Tibial artery (tissue), 4 donors: ENCODE results near the gene CD200R1.

Experiments used
- DNase-seq, 2 donors: peaks; one replicate each; pipeline ENCODE4 v3.0.0-alpha.2; 2019
- H3K27ac ChIP-seq, 2 donors: fragments of 200-600 bp; sonication (generic) in 1 of 2; 1 replicate in 1 of 2; 2 replicates in 1 of 2; pipeline ENCODE4 v1.5.1; 2018 to 2019; ENCODE audit warnings: mild to moderate bottlenecking in 1 of 2
- H3K27me3 ChIP-seq, 2 donors: fragments of 200-600 bp; sonication (generic) in 1 of 2; one replicate each; pipeline versions ENCODE4 v1.5.1 to v1.6.0; 2016 to 2019
- H3K36me3 ChIP-seq, 3 donors: fragments of 200-600 bp; sonication (generic) in 2 of 3; one replicate each; pipeline ENCODE4 v1.5.1; 2016 to 2019; ENCODE audit warnings: mild to moderate bottlenecking in 2 of 3
- H3K4me1 ChIP-seq, 4 donors: fragments of 200-600 bp; sonication (generic) in 2 of 4; 1 replicate in 3 of 4; 2 replicates in 1 of 4; pipeline ENCODE4 v1.5.1; 2016 to 2019
- H3K4me3 ChIP-seq, 2 donors: fragments of 200-600 bp; sonication (generic) in 1 of 2; 1 replicate in 1 of 2; 2 replicates in 1 of 2; pipeline ENCODE4 v1.5.1; 2018 to 2019; ENCODE audit warnings: mild to moderate bottlenecking in 2 of 2
- H3K9me3 ChIP-seq, 3 donors: fragments of 200-600 bp; sonication (generic) in 1 of 3; one replicate each; pipeline ENCODE4 v1.5.1; 2016 to 2019
- intact Hi-C: fragments of 100-400 bp; cut with DNase I; formaldehyde crosslinking; loops from one replicate; pipeline ENCODE4 v1.15.0; 2023; ENCODE audit warnings: low total_unique reads
- TF ChIP-seq, protein P1 (sequence below), 2 experiments: fragments of 200-600 bp in 1 of 2; fragments of 450-650 bp in 1 of 2; IDR thresholded peaks; one replicate each; pipeline ENCODE4 v1.5.1; 2017 to 2019; ENCODE audit warnings: antibody characterized with exemption in 2 of 2, mild to moderate bottlenecking in 1 of 2, moderate library complexity in 1 of 2

The CD200R1 gene

DNA sequence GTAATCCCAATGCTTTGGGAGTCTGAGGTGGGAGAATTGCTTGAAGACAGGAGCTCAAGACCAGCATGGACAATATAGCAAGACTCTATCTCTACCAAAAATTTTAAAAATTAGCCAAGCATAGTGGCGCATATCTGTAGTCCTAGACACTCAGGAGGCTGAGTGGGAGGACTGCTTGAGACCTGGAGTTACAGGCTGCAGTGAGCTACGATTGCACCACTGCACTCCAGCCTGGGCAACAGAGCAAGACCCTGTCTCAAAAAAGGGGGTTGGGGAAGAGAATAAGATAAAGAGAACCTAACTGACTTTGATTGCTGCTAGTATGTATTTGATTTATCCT, 755 bp downstream of the CD200R1 start:
- intact Hi-C loops: no loop called here
- no peaks in the 10 kb centered on the region for H3K9me3 ChIP-seq
- H3K36me3 ChIP-seq: no peaks in the 10 kb centered on the region
- H3K27me3 ChIP-seq: no peaks in the 10 kb centered on the region
- no peak overlapping the region for H3K4me3 ChIP-seq
- no peak overlapping the region for H3K27ac ChIP-seq
- no peak for DNase-seq
- H3K4me1 ChIP-seq: no peaks in the 10 kb centered on the region
- TF ChIP-seq, protein P1, sequence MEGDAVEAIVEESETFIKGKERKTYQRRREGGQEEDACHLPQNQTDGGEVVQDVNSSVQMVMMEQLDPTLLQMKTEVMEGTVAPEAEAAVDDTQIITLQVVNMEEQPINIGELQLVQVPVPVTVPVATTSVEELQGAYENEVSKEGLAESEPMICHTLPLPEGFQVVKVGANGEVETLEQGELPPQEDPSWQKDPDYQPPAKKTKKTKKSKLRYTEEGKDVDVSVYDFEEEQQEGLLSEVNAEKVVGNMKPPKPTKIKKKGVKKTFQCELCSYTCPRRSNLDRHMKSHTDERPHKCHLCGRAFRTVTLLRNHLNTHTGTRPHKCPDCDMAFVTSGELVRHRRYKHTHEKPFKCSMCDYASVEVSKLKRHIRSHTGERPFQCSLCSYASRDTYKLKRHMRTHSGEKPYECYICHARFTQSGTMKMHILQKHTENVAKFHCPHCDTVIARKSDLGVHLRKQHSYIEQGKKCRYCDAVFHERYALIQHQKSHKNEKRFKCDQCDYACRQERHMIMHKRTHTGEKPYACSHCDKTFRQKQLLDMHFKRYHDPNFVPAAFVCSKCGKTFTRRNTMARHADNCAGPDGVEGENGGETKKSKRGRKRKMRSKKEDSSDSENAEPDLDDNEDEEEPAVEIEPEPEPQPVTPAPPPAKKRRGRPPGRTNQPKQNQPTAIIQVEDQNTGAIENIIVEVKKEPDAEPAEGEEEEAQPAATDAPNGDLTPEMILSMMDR (IDR thresholded peaks at IDR 0.05): no peak

DNA sequence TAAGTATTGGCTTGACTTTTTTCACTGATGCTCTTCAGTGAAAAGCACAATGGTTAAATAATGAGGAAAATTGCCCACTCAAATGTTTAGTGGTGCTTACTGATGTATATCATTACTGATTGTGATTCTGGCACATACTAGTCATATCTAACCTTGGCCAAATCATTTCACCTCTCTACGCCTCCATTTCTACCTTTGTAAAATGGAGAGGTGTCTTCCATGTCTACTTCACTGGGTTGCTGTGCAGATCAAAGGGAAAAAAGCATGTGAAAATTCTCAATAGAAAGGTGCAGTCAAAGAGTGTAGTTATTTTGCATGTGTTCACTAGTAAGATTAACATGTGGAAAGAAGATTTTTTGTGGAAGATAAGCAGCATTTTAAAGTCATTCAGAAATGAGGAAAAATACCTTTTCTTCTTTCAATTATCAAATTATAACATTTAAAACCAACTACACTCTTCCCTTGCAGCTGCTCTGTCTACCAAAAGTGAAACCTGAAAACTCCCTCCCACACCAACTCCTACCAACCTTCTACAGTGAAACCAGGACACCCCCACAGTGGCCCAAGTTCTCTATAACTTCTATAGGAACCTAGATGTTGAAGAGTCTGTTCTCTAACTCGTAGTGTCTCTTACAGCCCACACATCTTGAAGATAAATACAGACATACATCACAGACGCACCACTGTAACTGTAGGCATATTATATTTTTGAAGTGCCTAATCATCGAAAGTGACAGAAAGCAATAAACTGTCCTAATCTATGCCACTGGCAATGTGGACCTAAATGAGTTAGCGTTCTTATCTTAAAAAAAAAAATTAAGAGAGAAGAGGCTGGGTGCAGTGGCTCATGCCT, 1.4 kb downstream of the CD200R1 start:
- H3K27ac ChIP-seq: no peak overlapping the region
- H3K4me3 ChIP-seq: no peak overlapping the region
- no peaks in the 10 kb centered on the region for H3K4me1 ChIP-seq
- intact Hi-C loops: no loop called here
- TF ChIP-seq, protein P1 (IDR thresholded peaks at IDR 0.05): no peak
- no peaks in the 10 kb centered on the region for H3K36me3 ChIP-seq
- H3K9me3 ChIP-seq: no peaks in the 10 kb centered on the region
- no peak for DNase-seq
- H3K27me3 ChIP-seq: no peaks in the 10 kb centered on the region

DNA sequence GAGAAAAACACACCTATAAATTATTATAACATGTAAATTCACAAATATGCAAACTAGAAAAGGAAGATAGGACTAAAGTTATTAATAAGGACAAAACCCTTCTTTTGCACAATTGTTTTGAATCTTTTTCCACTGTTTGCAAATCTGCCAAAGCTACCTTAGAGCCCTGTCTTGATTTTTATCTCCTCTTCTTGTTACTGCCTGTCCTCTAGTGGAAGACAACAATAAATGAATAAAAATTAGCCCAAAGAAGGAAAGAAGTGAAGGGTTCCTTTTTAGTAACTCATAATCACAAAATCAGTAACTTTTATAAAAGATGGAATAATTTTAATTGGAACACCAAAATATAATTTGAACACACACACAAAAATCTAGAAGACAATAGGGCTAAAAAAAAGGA, 2.7 kb downstream of the CD200R1 start:
- Histone ChIP-seq H3K4me3 (no peak overlapping the region), H3K27me3 (no peaks in the 10 kb centered on the region), H3K27ac (no peak overlapping the region), H3K9me3 (no peaks in the 10 kb centered on the region), H3K36me3 (no peaks in the 10 kb centered on the region), H3K4me1 (no peaks in the 10 kb centered on the region)
- no peak for DNase-seq
- TF ChIP-seq, protein P1 (IDR thresholded peaks at IDR 0.05): no peak
- intact Hi-C loops: no loop called here

DNA sequence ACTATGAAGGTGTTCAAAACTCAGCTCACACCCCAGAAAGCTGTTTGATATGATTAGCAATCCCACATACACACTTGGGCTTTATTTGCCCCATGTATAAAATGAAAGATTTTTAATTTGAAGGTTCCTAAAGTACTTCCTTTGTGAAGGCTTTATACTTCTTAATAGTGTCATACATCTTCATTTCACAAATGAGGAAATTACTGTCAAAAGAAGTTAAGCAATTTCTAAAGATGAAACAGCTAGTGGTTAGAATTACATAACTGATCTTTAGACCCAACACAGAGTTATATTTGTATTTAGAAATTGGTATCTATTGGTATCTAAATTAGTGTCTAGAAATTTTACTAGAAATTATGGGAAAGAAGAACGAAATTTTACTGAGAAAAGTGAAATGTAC, 7.1 kb downstream of the CD200R1 start:
- intact Hi-C loops: no loop called here
- H3K36me3 ChIP-seq: no peaks in the 10 kb centered on the region
- TF ChIP-seq, protein P1 (IDR thresholded peaks at IDR 0.05): no peak
- H3K27me3 ChIP-seq: no peaks in the 10 kb centered on the region
- H3K4me3 ChIP-seq: no peak overlapping the region
- no peaks in the 10 kb centered on the region for H3K4me1 ChIP-seq
- H3K9me3 ChIP-seq: peaks cover 0 to 5% (median 0%) of the 10 kb centered on the region in 3 donors
- no peak for DNase-seq
- H3K27ac ChIP-seq: no peak overlapping the region

DNA sequence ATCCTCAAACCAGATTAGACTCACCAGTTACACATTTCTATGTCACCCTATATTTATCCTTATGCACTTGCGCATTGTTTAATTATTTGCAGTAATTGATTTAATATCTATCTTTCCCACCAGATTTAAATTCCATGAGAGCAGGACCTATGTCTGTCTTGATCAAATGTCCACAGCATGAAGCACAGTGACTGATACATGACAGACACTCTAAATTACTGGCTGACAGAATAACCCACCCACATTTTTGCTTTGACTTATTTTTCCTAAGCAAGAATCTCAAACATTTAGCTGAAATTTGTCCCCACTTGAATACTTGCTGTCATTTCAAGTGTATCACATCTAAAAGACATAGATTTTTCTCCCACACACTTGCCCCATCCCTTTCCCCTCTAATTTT, 7.5 kb downstream of the CD200R1 start:
- no peak overlapping the region for H3K4me3 ChIP-seq
- peaks cover 0 to 5% (median 0%) of the 10 kb centered on the region in 3 donors for H3K9me3 ChIP-seq
- H3K4me1 ChIP-seq: no peaks in the 10 kb centered on the region
- intact Hi-C loops: no loop called here
- H3K27me3 ChIP-seq: no peaks in the 10 kb centered on the region
- H3K27ac ChIP-seq: no peak overlapping the region
- no peak for DNase-seq
- TF ChIP-seq, protein P1 (IDR thresholded peaks at IDR 0.05): no peak
- no peaks in the 10 kb centered on the region for H3K36me3 ChIP-seq
